VCaP (cell line): ENCODE data around the gene CSRP1.
"Not testable (repeated sequence)": the region's sequence is repeated elsewhere in the genome, so short reads cannot be mapped to it uniquely, and the experiment has no call there.

ENCODE experiments used
- H3K27ac ChIP-seq: fragments of 450-650 bp; 2 replicates; pipeline ENCODE4 v1.5.1; 2017
- TF ChIP-seq, protein P1 (sequence below): fragments of 450-650 bp; conservative IDR thresholded peaks from 2 replicates; pipeline ENCODE4 v1.5.1; 2017; ENCODE audit warnings: mild to moderate bottlenecking, moderate library complexity

The CSRP1 gene

DNA sequence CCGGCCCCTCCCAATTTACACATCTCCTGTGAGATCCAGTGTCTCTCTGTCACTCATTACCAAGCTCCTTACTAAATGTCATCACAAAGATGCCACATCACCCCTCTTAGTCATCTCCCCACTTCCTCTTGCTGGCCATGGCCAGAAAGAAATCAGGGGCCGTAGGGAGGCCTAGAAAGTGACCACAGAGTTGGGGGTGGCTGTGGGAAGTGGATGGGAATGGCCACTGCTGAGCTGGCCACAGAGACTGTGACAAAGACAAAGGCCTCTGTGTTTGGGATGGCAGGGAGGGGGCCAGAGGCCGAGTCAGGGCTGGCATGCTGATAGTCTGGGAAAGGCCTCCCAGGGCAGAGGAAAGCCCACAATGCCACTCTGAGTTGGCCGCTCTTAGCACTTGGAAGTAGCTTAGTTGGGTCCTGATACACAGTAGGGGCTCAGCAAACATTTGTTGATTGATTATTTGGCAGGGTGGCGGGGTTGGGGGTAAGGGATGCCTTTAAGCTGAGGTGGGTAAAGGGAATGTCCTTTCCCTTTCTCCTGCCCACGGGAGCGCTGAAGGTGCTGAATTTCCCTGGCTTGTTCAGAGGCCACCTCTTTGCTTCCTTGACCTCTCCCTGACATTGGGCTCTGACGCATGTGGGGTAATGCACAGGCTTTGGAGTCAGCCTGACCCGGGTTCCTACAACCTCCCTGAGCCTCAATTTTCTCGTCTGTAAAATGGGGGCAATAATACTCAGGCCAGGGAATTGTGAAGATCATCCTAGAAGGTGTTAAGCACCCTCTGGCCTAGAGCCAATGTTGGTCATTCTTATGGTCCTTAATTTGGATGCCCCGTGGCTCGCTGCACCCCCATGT, 45.2 kb upstream of the CSRP1 start:
- no peak overlapping the region for H3K27ac ChIP-seq
- TF ChIP-seq, protein P1, sequence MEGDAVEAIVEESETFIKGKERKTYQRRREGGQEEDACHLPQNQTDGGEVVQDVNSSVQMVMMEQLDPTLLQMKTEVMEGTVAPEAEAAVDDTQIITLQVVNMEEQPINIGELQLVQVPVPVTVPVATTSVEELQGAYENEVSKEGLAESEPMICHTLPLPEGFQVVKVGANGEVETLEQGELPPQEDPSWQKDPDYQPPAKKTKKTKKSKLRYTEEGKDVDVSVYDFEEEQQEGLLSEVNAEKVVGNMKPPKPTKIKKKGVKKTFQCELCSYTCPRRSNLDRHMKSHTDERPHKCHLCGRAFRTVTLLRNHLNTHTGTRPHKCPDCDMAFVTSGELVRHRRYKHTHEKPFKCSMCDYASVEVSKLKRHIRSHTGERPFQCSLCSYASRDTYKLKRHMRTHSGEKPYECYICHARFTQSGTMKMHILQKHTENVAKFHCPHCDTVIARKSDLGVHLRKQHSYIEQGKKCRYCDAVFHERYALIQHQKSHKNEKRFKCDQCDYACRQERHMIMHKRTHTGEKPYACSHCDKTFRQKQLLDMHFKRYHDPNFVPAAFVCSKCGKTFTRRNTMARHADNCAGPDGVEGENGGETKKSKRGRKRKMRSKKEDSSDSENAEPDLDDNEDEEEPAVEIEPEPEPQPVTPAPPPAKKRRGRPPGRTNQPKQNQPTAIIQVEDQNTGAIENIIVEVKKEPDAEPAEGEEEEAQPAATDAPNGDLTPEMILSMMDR, result no peak

DNA sequence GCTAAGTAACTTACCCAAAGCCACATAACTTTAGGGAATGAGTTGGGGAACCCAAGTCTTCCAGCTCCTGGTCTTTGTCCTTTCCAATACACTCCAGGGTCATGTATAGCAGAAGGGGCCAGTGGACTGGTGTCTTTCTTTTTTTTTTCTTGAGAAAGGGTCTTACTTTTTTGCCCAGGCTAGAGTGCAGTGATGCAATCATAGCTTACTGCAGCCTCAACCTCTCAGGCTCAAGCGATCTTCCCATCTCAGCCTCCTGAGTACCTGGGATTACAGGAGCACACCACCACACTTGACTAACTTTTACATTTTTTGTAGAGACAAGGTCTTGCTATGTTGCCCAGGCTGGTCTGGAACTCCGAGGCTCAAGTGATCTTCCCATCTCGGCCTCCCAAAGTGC, 44.2 kb upstream of the CSRP1 start:
- no peak overlapping the region for H3K27ac ChIP-seq
- TF ChIP-seq, protein P1, result no peak

DNA sequence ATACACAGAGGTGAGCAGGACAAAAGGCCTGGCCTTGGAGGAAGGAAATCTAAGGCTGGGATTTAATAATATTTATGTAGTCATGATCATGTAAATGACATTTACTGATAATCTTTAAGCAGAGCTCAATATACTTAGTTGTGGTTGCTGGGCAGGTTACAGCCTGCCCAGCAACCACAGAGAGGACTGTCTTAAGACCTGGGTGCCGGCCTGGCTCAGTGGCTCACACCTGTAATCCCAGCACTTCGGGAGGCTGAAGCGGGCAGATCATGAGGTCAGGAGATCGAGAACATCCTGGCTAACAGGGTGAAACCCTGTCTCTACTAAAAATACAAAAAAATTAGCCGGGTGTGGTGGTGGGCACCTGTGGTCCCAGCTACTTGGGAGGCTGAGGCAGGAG, 42.6 kb upstream of the CSRP1 start:
- not testable (repeated sequence) for H3K27ac ChIP-seq

DNA sequence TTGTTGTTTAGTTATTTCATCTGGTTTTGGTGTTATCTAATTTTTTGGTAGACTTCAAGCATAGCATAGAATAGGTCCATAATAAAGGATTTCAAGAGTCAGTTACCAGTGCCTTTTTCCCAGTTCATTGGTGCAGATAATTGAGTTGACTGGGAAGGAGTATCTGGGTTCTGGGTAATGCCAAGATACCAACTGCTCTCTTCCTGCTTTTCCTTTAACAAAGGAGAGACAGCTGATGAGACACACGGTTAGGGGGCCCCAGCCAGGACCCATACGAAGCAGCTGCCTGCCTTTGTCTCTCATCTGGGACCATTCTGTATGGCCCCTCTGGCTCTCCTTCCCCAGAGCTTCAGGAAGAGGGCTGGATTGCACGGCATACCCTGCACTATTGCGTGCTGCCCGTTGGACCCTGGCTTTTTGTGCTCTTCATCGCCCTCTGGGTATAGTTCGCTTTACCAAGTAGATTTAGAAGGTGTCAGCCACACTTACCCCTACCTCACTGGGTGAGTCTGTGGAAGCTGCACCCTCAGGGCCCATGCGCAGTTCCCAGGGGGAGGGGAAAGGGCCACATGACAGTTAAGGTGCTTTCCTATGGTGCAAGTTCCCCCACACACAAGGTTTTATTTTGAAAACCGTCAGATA, 39.0 kb upstream of the CSRP1 start:
- TF ChIP-seq, protein P1, result no peak; the same call in 1 of the 2 replicates
- H3K27ac ChIP-seq, result no peak overlapping the region

DNA sequence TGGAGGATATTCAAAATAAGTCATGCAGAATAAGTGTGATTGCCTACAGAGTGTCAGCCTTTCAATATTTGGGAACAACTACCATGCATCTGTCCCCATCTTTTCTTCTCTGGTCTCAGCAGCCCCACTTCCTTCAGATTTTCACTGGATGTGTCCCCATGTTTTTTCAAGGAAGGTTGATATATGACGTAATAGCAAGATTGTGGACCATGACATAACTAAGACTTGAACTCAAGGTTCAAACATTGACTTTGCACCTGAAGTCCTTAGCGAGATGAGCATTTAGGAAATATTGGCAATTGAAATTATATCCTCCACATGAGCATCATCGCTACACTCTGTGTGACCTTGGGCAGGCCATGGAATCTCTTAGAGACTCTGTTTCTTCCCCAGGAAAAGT, 37.8 kb upstream of the CSRP1 start:
- no peak overlapping the region for H3K27ac ChIP-seq
- TF ChIP-seq, protein P1, result no peak

DNA sequence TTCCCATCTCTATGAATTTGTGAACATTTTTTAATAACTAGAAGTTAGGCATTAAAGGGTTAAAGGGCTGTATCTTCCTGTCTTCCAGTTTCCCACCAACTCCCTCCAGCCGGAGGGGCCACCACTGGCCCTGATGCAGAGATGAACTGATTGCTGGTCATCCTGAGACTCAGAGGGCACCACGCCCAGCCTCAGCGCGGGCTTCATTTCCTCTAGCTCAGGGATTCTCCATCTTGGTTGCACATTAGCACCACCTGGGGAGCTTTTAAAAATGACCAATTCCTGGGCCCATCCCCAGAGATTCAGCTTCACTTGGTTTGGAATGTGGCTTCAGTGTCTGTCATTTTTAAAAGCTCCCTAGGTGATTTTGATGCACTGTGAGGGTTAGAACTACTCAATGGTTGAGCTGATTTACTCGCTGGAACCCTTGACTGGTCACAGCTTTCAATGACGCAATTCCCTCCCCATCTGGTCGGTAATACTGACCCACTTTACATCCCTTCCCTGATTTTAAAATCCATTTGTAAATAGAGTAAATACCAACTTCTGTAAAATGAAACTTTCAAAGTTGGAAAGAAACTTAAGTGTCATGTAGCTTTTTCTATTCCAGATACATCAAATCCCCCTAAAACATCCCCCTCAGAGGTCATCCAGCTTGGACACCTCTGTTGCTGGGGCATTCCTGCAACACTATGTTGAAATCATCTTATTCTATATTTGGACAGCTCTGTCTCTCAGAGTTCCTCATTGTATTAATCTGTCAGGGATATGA, 37.1 kb upstream of the CSRP1 start:
- TF ChIP-seq, protein P1, result no peak
- H3K27ac ChIP-seq, result no peak overlapping the region

DNA sequence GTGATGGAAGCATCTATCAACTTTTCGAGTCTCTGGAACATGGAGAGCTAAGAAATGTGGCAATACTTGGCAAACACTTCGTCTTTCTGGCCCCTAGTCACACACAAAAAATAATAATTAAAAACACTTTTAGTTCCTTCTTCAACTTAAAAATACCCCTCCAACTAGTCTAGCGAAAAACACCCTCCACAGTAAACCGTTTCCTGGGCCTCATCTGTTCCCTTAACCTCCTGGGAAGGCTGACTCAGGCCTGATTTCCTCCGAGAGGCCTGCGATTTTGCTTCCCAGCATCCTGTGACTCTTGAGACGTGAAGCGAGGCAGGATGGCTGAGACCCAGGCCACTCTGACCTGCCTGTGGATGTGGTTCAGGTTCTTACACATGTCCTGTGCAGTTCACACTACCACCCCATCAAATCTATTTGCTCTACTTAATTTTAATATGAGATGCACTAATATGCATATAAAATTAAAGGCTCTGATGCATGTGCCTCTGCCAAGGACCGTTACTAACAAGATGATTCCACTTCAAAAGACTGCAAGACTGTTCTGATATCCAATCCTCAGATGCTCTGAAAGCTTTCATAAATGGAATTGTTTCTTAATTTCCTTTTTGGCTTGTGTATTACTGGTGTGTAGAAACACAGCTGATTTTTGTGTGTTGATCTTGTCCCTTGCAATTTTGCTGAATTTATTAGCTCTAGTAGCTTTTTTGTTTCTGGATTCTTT, 35.5 kb upstream of the CSRP1 start:
- no peak overlapping the region for H3K27ac ChIP-seq
- TF ChIP-seq, protein P1, result no peak
